RKO (cell line): ENCODE results near the gene SLC44A1.

Experiments used
- DNase-seq: peaks from one replicate; pipeline ENCODE4 v3.0.0-alpha.2; 2016; ENCODE audit warnings: low spot score

Gene SLC44A1

DNA sequence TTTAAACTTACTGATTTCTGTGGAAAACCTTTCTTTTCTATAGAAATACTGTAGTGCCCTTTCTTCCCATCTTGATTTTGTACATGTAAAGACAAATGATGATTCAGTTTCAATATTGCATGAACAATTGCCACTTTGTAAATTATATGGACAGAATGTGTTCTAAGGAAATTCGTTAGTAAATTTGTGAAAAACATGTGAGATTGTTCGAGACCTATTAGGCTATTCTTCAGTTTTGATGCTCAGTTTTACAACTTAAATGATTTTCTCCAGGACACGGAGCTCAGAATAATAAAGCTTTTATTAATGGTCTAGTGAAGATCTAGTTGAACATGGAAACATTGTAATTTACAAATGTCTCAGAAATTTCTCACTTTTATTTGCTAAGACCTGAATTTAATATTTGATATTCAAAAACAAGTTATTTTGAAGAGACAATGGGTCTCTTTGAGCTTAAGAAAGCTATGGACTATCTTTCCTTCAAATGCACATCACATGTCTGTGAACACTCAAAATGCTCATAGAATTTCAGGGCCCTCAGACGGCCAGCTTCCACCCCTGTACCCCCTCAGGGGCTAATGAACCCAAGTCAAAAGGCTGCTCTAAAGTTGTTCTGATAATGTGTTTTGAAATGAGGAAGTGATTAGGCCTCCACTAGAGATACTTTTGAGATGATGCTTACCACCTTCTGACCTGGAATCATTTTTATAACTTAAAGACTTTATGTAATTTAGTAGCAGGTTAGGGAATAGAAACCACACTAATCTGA, 149.3 kb downstream of the SLC44A1 start:
- no peak for DNase-seq

DNA sequence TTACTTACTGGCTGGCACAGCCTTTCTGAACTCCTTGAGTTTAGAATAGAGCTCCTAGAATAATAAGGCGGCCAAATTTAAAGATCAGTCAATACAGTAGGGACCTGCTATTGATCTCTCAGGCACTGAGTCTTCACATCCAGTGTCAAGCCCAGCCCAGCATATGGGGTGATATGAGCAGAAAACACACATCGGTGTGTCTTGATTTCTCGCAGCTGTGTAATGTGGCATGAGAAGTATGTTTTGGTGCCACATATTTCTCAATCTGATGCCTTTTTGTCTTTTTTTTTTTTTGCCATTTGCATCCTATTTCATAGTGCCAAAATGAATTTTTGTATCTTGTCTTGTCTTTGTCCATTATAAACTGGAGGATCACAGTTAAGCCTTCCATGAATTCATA, 152.0 kb downstream of the SLC44A1 start:
- no peak for DNase-seq

DNA sequence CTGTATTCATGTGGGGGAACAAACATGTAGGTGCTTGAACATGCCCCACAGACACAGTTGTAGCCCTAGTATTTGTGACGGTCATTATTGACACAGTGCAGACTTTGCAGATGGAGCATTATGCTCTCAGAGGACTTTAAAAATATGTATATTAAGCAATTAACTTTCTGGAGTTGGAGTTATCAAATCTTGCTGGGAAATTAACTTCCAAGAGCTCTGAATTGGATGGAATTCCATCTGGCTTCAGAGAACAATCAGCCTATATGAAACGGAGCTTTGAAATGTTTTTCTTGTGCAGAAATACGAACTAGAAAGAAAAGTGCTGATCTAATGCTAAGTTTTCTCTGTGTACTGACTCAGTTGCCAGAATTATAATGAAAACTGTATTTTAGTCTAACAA, 152.4 kb downstream of the SLC44A1 start:
- DNase-seq: no peak

DNA sequence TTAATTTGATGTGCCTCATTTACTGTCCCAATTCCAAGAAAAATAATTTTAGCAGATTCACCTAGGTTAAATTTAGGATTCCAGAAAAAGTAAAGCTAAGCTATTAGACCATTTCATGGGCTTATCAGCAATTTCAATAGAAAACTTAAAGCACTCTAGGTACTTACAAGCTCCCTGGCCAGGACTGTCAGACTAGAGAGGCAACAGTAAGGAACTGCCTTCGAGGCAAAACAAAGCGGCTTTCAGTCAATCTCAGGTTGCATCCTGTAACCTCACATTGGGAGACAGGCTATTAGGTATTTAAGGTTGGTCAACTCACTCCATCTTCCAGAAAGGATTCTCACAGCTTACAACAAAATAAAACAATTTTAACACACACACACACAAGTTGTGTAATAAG, 154.7 kb downstream of the SLC44A1 start:
- DNase-seq: no peak

DNA sequence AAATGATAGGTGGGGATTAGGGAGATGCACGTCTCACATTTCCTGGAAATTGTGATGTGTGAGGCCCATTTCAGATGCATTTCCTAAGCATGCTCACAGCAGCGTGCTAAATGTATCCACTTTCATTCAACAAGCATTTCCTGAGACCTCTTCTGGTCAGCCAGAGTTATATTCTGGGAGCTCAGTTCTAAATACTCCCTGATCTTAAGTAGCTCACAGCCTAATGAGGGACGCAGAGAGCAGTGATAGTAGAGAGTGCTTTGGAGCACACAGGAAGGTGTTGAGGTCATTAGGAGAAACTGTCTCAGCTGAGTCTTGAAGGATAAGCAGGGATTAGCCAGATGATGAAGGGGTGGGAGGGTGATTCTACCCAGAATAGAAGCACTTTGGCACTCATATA, 157.2 kb downstream of the SLC44A1 start:
- peak; percentile 43 for DNase-seq

DNA sequence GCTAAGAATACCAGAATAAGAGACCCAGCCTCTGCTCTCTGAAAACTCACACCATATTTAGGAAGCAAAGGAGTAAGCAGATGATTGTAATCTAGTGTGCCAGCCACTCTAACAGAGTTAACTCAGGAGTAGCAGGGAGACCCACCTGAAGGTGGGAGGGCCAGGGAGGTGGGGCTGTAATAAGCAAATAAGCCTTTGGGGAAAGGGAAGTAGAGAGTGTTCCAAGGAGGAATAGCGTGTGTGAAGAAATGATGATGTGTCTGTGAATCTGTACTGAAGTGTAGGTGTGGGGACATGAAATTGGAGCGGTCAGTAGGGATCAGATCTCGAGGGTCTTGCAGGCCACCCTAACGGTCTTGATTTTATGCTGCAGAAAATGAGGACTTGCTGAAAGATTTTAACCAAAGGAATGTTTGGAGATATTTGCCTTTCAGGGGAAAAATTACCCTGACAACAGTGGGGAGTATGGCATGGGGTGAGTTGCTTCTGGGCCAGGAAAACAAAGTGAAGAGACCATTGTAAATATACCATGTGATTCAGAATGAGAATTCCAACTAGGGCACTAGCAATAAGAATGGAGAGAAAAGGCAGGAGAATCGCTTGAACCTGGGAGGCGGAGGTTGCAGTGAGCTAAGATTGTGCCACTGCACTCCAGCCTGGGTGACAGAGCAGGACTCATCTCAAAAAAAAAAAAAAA, 159.2 kb downstream of the SLC44A1 start:
- DNase-seq: no peak

DNA sequence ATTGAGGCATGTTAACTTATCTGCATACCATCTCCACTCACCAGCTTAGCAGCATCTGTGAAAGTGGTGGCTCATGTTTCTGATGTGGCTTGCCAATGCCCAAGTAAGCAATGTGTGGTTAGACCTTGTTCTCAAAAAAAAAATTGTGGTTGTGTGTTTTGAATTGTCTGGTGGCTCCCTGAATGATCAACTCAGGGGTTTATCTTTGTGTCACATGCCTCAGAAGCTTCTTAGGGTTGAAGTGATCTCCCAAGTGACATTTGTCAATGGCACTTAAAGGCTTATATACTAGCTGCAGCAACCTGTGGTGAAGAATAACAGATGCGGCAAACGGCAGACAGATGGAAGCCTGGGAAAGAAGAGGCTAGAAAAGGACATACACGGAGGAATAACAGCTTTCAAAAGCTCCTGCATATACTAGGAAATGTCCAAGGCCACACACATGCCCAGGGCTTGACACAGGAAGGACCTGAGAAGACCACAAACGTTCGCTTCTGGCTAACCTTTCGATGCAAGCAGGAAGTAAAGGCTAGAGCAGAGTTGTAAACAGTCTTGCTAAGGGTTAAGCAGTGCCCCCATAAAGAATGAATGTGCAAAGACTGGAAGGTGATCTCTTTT, 161.2 kb downstream of the SLC44A1 start:
- DNase-seq: no peak

DNA sequence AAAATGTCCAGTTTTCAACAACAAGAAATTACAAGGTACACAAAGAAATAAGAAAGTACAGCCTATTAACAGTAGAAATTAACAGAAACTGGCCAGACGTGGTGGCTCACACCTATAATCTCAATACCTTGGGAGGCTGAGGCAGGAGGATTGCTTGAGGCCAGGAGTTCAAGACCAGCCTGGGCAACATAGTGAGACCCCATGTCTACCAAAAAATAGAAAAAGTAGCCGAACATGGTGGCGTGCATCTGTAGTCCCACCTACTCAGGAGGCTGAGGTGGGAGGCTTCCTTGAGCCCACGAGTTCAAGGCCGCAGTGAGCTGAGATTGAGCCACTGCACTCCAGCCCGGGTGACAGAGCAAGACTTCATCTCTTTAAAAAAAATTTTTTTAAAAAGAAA, 161.9 kb downstream of the SLC44A1 start:
- DNase-seq: no peak

DNA sequence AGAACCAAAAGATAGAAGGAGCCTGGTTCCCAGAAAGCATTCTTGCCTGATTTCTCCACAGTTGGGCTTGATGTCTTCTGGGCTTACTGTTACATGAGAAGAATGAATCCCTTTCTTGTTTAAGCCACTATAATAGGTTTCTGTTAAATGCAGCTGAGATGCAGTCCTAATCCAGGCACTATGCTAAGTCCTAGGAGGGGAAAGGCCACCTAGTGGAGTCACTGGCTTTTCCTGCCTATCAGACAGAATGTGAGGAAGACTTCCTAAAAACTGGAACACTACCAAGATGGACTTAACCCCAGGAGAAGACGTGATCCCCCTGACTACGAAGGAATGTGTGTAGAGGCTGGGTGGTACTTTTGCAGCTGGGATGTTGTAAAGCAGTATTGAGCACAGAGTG, 169.1 kb downstream of the SLC44A1 start:
- peak; percentile 57 for DNase-seq

DNA sequence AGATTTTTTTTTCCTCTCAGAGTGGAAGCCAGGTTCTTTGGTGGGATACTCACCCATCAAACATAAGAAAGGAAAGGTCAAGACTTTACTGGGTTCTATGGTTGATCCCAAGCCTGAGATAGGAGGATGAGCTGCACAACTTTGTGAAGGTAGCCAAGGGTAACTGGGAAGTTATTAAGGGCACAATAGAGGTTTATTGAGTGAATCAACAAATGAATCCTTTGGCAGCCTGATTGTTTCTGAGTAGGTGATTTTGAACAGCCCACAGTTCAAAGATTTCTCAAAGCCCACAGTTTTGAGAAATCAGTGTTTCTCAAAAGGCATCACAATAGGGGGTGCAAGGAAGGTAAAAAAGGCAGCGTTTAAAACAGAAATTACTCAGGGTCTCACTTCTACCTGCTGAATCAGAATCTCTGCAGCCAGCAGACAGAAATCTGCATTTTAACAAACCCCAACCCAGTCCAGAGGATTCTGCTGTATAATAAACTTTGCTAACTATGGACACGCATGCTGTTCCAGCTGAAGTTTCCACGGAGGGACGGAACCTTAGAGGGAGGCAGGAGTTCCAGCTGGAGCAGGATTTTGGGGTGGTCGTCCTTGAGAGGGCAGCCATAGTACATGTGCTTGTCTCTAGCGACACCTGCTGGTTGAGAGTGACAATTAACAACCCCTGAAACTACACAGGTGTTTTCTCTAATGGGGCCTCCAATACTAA, 170.7 kb downstream of the SLC44A1 start:
- peak; percentile 55 for DNase-seq

DNA sequence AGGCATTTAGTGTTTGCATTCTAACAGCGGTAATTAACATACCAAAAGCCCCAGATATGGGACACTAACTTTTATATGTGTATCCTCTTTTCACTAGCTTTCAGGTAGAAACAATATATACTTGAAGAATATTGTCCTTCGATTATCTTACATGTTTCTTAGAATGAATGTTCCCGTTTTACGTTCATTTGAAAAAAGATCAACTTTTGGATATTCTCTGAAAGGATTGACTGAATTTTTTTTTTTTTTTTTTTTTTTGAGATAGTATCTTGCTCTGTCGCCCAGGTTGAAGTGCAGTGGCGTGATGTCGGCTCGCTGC, 171.2 kb downstream of the SLC44A1 start:
- DNase-seq: no peak

DNA sequence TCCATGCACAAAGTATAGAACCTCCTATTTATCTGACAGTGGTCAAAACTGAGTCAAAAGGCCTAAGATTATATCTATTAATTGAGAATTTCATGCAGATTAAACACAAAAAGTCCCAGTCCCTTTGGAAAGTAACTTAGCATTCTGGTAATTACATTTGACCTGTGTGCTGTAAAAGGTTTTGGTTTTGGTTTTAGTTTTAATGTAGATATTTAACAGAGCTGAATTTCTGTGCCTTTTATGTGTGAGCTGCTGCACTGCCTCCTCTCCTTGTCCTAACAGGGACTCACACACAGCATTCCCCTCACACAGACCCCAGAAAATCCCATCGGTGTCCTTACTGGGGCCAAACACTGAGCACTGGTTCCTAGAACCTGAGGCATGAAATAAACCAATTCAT, 172.4 kb downstream of the SLC44A1 start:
- no peak for DNase-seq

DNA sequence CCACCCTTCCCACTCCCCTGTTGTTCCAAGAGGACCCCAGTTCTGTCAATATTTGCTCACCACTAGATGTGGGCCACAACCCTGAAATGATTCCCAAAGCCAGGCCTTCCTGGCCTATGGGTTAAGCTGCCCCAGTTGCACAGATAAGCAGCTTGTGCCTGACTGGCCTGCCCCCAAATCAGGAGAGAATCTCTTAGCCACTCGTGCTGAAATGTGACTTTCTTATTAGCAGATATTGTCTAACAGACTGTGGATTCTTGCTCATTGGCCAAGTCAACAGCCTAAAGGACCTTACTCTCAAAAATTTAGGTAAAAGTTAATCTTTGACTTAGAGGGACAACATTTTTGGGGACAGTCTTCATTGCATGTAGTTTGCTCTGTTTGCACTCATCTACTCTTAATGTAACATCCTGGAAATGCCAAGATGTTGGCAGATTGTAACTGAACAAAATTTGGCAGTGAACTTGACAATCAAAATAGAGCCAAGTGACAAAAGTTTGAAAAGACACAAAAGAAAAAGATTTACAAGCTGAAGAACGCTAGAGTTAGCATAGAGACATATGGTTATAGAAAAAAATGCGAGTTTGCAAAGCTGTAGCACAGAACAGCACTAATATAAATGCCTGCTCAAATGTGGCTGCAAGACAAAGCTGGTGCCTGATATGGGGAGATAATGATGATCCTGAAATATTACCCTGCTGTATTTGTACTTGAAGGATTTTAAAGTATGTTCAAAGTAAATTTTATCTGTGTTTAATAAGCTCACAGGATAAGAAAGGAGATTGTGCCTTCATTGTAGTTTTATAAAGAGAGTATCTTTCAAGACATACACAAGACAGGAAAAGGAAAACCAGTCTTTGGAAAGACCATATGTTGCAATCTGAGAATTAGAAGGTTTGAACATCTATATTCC, 174.4 kb downstream of the SLC44A1 start:
- no peak for DNase-seq

DNA sequence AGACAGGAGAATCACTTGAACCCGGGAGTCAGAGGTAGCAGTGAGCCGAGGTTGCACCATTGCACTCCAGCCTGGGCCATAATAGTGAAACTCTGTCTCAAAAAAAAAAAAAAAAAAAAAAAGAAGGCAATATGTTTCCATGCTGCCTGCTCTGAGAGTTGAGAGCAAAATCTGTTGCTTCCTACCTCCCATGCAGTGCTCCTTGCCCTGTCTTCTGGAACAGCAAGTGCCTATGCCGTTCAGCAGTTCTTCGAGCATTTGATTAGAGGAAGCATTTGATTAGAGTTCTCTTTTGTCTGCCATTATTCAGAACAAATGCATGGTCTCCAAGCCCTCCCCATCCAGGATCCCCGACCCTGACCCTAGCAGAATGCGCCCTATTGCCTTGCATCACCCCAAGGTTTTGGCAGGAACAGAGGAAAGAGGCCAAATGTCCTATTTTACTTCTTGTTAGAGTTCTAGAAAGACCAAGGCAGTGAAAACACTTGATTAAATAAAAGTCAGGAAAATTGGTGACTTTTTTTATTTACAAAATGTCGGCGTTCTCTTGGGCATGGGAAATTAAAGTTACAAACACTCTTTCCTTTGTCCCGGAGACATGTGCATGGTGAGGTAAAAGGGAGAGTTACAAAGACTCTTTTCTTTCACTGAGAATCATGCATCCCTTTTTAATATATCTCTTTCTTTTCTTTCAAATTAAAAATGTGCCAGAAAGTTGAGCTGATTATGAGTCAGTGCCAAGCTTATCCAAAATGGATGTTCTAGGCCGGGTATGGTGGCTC, 175.6 kb downstream of the SLC44A1 start:
- DNase-seq: no peak

DNA sequence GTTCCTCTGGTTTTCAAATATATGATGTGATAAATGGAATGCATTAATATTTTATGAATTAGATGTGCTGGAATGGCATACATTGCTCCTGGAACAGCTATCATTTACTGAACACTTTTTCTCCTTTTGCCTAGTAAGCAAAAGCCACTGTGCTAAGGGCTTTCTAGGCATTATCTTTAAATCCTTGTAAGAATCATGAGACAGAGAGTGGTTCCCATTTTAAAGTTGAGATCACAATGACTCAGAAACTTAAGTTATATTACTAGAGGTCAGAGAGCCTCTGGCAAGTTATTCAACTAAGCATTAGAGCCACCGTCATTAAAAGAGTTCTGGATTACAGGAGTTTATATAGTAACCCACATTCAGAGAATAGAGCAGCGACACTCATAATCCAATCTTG, 176.7 kb downstream of the SLC44A1 start:
- DNase-seq: no peak

DNA sequence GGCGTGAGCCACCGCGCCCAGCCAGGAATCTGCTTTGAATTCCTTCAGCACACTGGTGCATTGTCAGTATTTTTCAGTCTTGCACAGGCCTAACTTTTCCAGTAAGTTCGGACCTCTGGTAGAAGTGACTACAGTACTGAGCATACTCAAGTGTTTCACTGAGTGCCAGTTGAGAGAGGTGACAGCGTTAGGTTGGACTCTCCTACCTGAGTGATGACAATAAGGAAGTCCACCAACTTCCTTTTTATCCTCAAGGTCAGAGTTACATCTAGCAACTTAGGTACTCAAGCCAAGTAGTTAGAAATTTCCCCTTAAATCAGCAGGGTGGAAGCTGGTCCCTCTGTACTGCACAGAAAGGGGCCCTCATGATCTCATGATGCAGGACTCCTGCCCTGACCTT, 177.4 kb downstream of the SLC44A1 start:
- DNase-seq: no peak

DNA sequence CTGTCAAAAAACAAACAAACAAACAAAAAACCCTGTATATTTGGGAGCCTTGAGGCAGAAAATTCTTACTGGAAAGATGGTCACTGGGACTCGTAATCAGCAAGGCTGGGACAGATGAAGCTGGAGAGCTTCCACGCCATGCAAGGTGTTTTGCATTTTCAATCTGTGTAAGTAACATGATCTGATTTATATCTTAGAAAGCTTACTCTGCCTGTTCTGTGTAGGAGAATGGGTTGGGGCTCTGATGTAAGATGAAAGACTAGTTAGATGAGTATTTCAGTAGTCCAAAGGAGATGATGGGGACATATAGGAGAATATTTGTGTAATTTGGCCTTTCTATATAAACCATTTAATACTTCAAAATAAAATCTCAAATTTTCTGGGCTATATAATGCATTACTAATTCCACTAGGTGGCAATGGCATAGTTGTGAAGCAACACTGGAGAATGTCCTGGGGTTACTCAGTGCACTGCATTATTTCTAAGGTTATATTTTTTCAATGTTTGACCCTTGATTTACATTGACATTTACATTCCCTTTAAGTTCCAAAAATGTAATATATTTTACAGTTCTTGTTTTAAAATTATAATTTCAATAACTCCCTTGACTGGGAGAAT, 181.5 kb downstream of the SLC44A1 start:
- DNase-seq: peak; percentile 73

DNA sequence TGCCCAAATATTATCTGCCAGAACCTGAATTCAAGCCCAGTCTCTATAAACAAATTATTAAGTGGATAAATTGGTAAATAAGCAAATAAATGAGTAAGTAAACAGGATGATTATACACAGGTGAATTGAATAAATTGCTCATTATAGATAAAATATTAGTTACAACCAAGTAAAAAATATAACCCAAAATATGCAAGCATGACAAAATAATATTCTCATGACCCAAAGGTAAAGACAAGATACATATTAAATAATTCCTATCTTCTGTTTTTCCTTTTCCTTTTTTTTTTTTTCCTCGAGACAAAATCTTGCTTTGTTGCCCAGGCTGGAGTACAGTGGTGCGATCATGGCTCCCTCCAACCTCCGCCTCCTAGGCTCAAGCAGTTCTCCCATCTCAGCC, 182.2 kb downstream of the SLC44A1 start:
- DNase-seq: no peak

DNA sequence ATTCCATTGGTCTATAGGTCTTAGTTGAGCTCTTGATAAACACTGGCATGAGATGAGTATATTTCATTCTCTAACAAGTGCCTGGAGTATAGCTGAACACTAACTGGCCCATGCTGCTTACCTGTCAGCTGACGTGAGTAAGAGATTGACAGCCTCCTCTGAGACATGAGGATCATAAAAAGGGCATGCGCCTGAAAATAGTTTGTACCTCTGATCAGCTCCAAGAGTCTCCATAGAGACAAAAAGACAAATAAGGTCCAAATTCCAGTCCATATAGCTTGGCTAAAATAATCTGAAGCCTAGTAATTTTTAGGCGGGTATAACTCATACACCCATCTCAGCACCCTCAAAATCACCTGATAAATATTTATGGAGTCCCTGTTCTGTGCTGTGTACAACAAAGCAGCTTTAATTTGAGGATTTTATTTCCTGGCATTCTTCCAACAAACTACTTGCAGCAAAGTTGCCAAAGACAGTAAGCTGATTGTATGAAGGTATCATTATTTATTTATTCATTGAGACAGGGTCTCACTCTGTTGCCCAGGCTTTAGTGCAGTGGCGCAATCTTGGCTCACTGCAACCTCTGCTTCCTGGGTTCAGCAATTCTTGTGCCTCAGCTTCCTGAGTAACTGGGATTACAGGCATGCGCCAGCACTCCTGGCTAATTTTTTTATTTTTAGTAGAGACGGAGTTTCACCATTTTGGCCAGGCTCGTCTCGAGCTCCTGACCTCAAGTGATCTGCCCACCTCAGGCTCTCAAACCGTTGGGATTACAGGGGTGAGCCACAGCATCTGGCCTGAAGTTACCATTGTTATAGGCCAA, 187.2 kb downstream of the SLC44A1 start:
- DNase-seq: no peak
